ENCODE measurements around the gene PRTFDC1.

DNA sequence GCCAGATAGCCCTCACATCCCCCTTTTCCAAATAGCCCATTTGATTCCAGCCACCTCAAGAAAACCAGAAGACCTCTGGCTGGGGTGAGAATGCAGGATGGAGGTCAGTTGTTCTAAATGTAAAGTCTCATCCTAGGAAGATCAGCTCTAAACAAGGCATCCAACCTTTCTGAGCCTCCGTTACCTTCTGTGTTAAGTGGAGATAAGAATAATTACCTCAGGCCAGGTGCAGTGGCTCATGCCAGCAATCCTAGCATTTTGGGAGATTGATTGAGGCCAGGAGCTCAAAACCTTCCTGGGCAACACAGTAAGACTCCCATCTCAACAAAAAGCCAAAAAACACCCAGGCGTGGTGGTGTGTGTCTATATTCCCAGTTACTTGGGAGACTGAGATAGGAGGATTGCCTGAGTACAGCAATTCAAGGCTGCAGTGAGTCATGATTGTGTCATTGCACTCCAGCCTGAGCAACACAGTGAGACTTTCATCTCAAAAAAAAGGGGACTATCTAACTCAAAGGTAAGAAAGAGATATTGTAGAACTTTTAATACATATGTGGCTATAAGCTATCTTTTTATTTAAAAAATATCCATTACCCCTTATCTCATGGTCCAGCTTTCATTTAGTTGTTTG is 43.5 kb downstream of the PRTFDC1 start:
- TF ChIP-seq NR2C2 (CRISPR knock-in tag; IDR thresholded peaks at IDR 0.05; ENCODE audit: borderline replicate concordance) (no peak), SMAD1 (CRISPR knock-in tag; IDR thresholded peaks at IDR 0.05; ENCODE audit: borderline replicate concordance, low read depth) (no peak), XRCC5 (optimal IDR thresholded peaks at IDR 0.05; ENCODE audit: low read length) (no peak), EP300 (IDR thresholded peaks at IDR 0.05; ENCODE audit: low read depth in 2 of 2, low read length in 2 of 2) (no peak), EP300 (CRISPR knock-in tag; IDR thresholded peaks at IDR 0.05; ENCODE audit: borderline replicate concordance) (no peak), EZH2 (conservative IDR thresholded peaks at IDR 0.05; ENCODE audit: low read depth, low read length) (no peak), ARNTL (CRISPR knock-in tag; IDR thresholded peaks at IDR 0.05) (no peak), PHF5A (CRISPR knock-in tag; IDR thresholded peaks at IDR 0.05; ENCODE audit: low read depth, unreplicated experiment) (no peak)
- TF ChIP-seq, protein P1, sequence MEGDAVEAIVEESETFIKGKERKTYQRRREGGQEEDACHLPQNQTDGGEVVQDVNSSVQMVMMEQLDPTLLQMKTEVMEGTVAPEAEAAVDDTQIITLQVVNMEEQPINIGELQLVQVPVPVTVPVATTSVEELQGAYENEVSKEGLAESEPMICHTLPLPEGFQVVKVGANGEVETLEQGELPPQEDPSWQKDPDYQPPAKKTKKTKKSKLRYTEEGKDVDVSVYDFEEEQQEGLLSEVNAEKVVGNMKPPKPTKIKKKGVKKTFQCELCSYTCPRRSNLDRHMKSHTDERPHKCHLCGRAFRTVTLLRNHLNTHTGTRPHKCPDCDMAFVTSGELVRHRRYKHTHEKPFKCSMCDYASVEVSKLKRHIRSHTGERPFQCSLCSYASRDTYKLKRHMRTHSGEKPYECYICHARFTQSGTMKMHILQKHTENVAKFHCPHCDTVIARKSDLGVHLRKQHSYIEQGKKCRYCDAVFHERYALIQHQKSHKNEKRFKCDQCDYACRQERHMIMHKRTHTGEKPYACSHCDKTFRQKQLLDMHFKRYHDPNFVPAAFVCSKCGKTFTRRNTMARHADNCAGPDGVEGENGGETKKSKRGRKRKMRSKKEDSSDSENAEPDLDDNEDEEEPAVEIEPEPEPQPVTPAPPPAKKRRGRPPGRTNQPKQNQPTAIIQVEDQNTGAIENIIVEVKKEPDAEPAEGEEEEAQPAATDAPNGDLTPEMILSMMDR (CRISPR knock-in tag; IDR thresholded peaks at IDR 0.05): no peak
- TF ChIP-seq, protein P2, sequence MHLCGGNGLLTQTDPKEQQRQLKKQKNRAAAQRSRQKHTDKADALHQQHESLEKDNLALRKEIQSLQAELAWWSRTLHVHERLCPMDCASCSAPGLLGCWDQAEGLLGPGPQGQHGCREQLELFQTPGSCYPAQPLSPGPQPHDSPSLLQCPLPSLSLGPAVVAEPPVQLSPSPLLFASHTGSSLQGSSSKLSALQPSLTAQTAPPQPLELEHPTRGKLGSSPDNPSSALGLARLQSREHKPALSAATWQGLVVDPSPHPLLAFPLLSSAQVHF (CRISPR knock-in tag; IDR thresholded peaks at IDR 0.05): no peak
- TF ChIP-seq, protein P3, sequence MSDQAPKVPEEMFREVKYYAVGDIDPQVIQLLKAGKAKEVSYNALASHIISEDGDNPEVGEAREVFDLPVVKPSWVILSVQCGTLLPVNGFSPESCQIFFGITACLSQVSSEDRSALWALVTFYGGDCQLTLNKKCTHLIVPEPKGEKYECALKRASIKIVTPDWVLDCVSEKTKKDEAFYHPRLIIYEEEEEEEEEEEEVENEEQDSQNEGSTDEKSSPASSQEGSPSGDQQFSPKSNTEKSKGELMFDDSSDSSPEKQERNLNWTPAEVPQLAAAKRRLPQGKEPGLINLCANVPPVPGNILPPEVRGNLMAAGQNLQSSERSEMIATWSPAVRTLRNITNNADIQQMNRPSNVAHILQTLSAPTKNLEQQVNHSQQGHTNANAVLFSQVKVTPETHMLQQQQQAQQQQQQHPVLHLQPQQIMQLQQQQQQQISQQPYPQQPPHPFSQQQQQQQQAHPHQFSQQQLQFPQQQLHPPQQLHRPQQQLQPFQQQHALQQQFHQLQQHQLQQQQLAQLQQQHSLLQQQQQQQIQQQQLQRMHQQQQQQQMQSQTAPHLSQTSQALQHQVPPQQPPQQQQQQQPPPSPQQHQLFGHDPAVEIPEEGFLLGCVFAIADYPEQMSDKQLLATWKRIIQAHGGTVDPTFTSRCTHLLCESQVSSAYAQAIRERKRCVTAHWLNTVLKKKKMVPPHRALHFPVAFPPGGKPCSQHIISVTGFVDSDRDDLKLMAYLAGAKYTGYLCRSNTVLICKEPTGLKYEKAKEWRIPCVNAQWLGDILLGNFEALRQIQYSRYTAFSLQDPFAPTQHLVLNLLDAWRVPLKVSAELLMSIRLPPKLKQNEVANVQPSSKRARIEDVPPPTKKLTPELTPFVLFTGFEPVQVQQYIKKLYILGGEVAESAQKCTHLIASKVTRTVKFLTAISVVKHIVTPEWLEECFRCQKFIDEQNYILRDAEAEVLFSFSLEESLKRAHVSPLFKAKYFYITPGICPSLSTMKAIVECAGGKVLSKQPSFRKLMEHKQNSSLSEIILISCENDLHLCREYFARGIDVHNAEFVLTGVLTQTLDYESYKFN (CRISPR knock-in tag; conservative IDR thresholded peaks at IDR 0.05): no peak
